Mesendoderm (in vitro differentiated cells): ENCODE measurements around the gene PLPPR1.

Experiments used
- DNase-seq: peaks from one replicate; pipeline ENCODE4 v3.0.0; 2013
- H2AK5ac ChIP-seq: 2 replicates; pipeline ENCODE4 v1.6.1; 2013; ENCODE audit warnings: low read length, inconsistent platforms
- H2BK120ac ChIP-seq: 2 replicates; pipeline ENCODE4 v1.6.1; 2013; ENCODE audit warnings: low read depth, mild to moderate bottlenecking, low read length, moderate library complexity, mixed read lengths
- H2BK15ac ChIP-seq: replicated peaks from 2 replicates; pipeline ENCODE4 v1.6.1; 2013; ENCODE audit warnings: low read depth, mild to moderate bottlenecking, moderate library complexity
- H2BK5ac ChIP-seq: 2 replicates; pipeline ENCODE4 v1.6.1; 2013; ENCODE audit warnings: low read length, inconsistent platforms
- H3K18ac ChIP-seq: 2 replicates; pipeline ENCODE4 v1.6.1; 2013; ENCODE audit warnings: mild to moderate bottlenecking, low read length, mixed read lengths
- H3K23ac ChIP-seq: one replicate; pipeline ENCODE4 v1.6.1; 2013; ENCODE audit warnings: low read length
- H3K27ac ChIP-seq: 2 replicates; pipeline ENCODE4 v1.5.1; 2013; ENCODE audit warnings: low read depth, mild to moderate bottlenecking, inconsistent platforms, low read length, moderate library complexity
- H3K27me3 ChIP-seq: 2 replicates; pipeline ENCODE4 v1.6.1; 2013; ENCODE audit warnings: low read length, control low read depth, mild to moderate bottlenecking, inconsistent platforms; ENCODE audit not compliant: insufficient read depth, poor library complexity
- H3K36me3 ChIP-seq: 2 replicates; pipeline ENCODE4 v1.6.1; 2013; ENCODE audit warnings: low read length, inconsistent platforms; ENCODE audit not compliant: control insufficient read depth, insufficient read depth
- H3K4ac ChIP-seq: one replicate; pipeline ENCODE4 v1.6.1; 2013; ENCODE audit warnings: low read depth, mild to moderate bottlenecking, low read length, moderate library complexity
- H3K4me1 ChIP-seq: 2 replicates; pipeline ENCODE4 v1.6.1; 2013; ENCODE audit warnings: low read depth, low read length, inconsistent platforms; ENCODE audit not compliant: control insufficient read depth
- H3K4me2 ChIP-seq: 2 replicates; pipeline ENCODE4 v1.6.1; 2013; ENCODE audit warnings: low read length
- H3K4me3 ChIP-seq: 2 replicates; pipeline ENCODE4 v1.5.1; 2013; ENCODE audit warnings: mild to moderate bottlenecking, low read length
- H3K56ac ChIP-seq: one replicate; pipeline ENCODE4 v1.6.1; 2013; ENCODE audit warnings: low read length
- H3K79me1 ChIP-seq: 2 replicates; pipeline ENCODE4 v1.6.1; 2013; ENCODE audit warnings: low read length, inconsistent platforms
- H3K79me2 ChIP-seq: 2 replicates; pipeline ENCODE4 v1.6.1; 2013; ENCODE audit warnings: mild to moderate bottlenecking, low read length; ENCODE audit not compliant: control insufficient read depth, insufficient read depth
- H3K9ac ChIP-seq: 2 replicates; pipeline ENCODE4 v1.6.1; 2013; ENCODE audit warnings: low read length, inconsistent platforms
- H4K5ac ChIP-seq: one replicate; pipeline ENCODE4 v1.6.1; 2013; ENCODE audit warnings: low read length
- H4K8ac ChIP-seq: one replicate; pipeline ENCODE4 v1.6.1; 2013; ENCODE audit warnings: low read depth, mild to moderate bottlenecking, control low read depth, low read length, moderate library complexity
- WGBS: extraction: QIAGEN DNeasy Blood & Tissue Kit; methylation state at CpG from one replicate; pipeline ENCODE4 v1.1.7; 2013; ENCODE audit warnings: low lambda C conversion rate, missing lambda C conversion rate; ENCODE audit not compliant: insufficient coverage; ENCODE audit errors: extremely low coverage; 5-methylcytosine and 5-hydroxymethylcytosine counted together

The PLPPR1 gene

DNA sequence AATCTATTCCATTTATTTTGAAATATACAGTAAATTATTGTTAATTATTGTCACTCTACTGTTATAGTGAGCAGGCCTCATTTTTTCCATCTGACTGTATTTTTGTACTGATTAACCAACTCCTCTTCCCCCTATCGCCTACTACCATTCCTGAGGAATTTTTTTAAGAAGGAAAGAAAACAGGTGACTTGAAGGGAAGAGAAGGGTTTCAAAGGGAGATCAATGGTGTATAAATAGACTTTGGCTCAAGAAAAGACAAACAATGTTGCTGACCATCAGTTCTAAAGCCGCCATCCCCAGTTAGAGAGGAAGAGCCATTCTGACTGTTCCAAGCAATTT is 286.6 kb downstream of the PLPPR1 start:
- no peak overlapping the region for H2BK15ac ChIP-seq
- H2AK5ac ChIP-seq = no peak overlapping the region
- H3K4me1 ChIP-seq = no peaks in the 10 kb centered on the region
- H3K23ac ChIP-seq = no peak overlapping the region
- H2BK120ac ChIP-seq = no peak overlapping the region
- no peak overlapping the region for H4K5ac ChIP-seq
- no peak overlapping the region for H3K56ac ChIP-seq
- H3K4me3 ChIP-seq = no peak overlapping the region
- H2BK5ac ChIP-seq = no peak overlapping the region
- H4K8ac ChIP-seq = no peak overlapping the region
- no peaks in the 10 kb centered on the region for H3K79me1 ChIP-seq
- no peak for DNase-seq
- H3K79me2 ChIP-seq = no peaks in the 10 kb centered on the region
- H3K18ac ChIP-seq = no peak overlapping the region
- H3K27me3 ChIP-seq = no peaks in the 10 kb centered on the region
- H3K9ac ChIP-seq = no peak overlapping the region
- no peak overlapping the region for H3K4ac ChIP-seq
- H3K36me3 ChIP-seq = no peaks in the 10 kb centered on the region
- no peak overlapping the region for H3K4me2 ChIP-seq
- no CpG with 5 or more reads among the region's 2 CpGs for WGBS
- no peak overlapping the region for H3K27ac ChIP-seq

GRCh38 chr9:101317735-101318134 is 289.2 kb downstream of the PLPPR1 start:
- H2BK120ac ChIP-seq = no peak overlapping the region
- no peaks in the 10 kb centered on the region for H3K79me1 ChIP-seq
- H3K4me3 ChIP-seq = no peak overlapping the region
- H3K4ac ChIP-seq = no peak overlapping the region
- no peak overlapping the region for H4K8ac ChIP-seq
- no peak overlapping the region for H3K56ac ChIP-seq
- H3K27me3 ChIP-seq = no peaks in the 10 kb centered on the region
- H2BK5ac ChIP-seq = no peak overlapping the region
- H3K36me3 ChIP-seq = no peaks in the 10 kb centered on the region
- no peaks in the 10 kb centered on the region for H3K79me2 ChIP-seq
- no peak overlapping the region for H2AK5ac ChIP-seq
- no peak overlapping the region for H3K23ac ChIP-seq
- H3K4me1 ChIP-seq = no peaks in the 10 kb centered on the region
- no peak overlapping the region for H3K9ac ChIP-seq
- H3K27ac ChIP-seq = no peak overlapping the region
- no peak overlapping the region for H3K18ac ChIP-seq
- no peak for DNase-seq
- H4K5ac ChIP-seq = no peak overlapping the region
- H2BK15ac ChIP-seq = no peak overlapping the region
- H3K4me2 ChIP-seq = no peak overlapping the region

DNA sequence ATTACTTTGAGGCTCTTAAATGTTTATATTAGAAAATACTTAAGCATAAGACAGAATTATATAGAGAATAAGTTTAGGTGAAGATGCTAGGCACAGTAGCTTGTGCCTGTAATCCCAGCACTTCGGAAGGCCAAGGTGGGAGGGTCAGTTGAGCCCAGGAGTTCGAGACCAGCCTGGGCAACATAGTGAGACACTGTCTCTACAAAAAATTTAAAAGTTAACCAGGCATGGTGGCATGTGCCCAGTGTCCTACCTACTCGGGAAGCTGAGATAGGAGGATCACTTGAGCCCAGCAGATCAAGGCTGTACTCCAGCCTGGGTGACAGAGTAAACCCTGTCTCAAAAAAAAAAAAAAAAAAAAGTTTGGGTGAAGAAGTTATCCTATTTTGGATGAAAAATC is 294.6 kb downstream of the PLPPR1 start:
- H3K4me2 ChIP-seq = no peak overlapping the region

DNA sequence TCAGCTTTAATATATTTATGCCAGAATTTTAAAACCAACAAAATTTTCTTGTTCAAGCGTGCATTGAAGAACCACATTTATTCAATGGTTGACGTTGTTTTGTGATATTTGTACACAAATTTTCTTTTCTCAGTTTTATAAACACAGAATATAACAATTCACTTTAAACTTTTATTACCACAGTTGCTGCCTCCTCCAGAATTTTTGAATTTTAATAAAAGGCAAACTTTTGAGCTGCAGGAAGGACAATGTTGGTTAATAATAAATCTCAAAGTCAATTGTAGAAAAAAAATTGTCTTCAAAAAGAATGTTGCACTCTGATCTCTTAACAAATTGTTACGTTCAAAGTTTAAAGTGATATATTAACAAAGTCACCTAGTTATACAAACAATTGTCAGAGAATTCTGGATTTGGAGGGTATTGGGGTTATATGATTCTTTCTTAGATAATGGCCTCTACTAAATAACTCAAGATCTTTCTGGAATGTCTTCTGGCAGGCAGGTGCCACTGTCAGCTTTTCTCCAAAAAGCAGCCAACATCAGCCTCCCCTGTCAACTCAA is 295.8 kb downstream of the PLPPR1 start:
- Histone ChIP-seq H2BK15ac (no peak overlapping the region), H3K27ac (no peak overlapping the region), H3K9ac (no peak overlapping the region), H2BK5ac (no peak overlapping the region), H3K56ac (no peak overlapping the region), H3K23ac (no peak overlapping the region), H2BK120ac (no peak overlapping the region), H3K4me1 (no peaks in the 10 kb centered on the region), H2AK5ac (no peak overlapping the region), H3K4me2 (no peak overlapping the region), H3K4me3 (no peak overlapping the region), H3K27me3 (no peaks in the 10 kb centered on the region), H4K5ac (no peak overlapping the region), H3K18ac (no peak overlapping the region), H4K8ac (no peak overlapping the region), H3K36me3 (no peaks in the 10 kb centered on the region), H3K79me1 (no peaks in the 10 kb centered on the region), H3K4ac (no peak overlapping the region), H3K79me2 (no peaks in the 10 kb centered on the region)
- WGBS = no CpG with 5 or more reads among the region's 3 CpGs
- no peak for DNase-seq

More for the DNA sequence above, 294.6 kb downstream of the PLPPR1 start:
- Histone ChIP-seq H3K18ac (no peak overlapping the region), H4K5ac (no peak overlapping the region), H2BK120ac (no peak overlapping the region), H2BK15ac (no peak overlapping the region), H3K79me1 (no peaks in the 10 kb centered on the region), H2BK5ac (no peak overlapping the region), H3K23ac (no peak overlapping the region), H3K36me3 (no peaks in the 10 kb centered on the region), H2AK5ac (no peak overlapping the region), H3K56ac (no peak overlapping the region), H3K27me3 (no peaks in the 10 kb centered on the region), H4K8ac (no peak overlapping the region), H3K27ac (no peak overlapping the region), H3K4me3 (no peak overlapping the region), H3K4ac (no peak overlapping the region), H3K4me1 (no peaks in the 10 kb centered on the region), H3K79me2 (no peaks in the 10 kb centered on the region), H3K9ac (no peak overlapping the region)
- no peak for DNase-seq
- WGBS = no CpG with 5 or more reads among the region's 3 CpGs

DNA sequence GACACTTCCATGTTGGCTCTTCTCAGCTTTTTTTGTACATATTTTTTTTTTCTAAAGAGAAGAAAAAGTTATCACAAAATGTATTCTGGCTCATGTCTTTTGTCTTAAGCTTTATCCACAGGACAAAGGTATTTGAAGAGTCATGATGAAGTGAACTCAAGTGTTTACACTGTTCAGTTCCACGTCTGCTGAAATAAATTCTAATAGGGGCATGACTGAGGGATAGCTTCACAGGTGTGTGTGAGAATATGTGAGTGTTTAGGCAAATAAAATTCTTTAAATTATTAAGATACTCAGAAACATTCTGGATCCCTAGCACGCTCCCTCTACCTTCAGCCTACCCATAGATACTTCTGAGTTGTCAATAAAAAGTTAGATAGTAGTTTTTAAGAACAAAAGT is 296.5 kb downstream of the PLPPR1 start:
- H3K27me3 ChIP-seq = no peaks in the 10 kb centered on the region
- no peak overlapping the region for H3K4me2 ChIP-seq
- no peak overlapping the region for H3K9ac ChIP-seq
- H3K36me3 ChIP-seq = no peaks in the 10 kb centered on the region
- H3K4me3 ChIP-seq = no peak overlapping the region
- H3K4ac ChIP-seq = no peak overlapping the region
- no peaks in the 10 kb centered on the region for H3K79me2 ChIP-seq
- H3K23ac ChIP-seq = no peak overlapping the region
- no peak overlapping the region for H2BK5ac ChIP-seq
- no peak overlapping the region for H4K8ac ChIP-seq
- H3K4me1 ChIP-seq = no peaks in the 10 kb centered on the region
- no peaks in the 10 kb centered on the region for H3K79me1 ChIP-seq
- no peak overlapping the region for H2BK15ac ChIP-seq
- H2BK120ac ChIP-seq = no peak overlapping the region
- H3K56ac ChIP-seq = no peak overlapping the region
- no peak overlapping the region for H4K5ac ChIP-seq
- no peak overlapping the region for H3K18ac ChIP-seq
- H3K27ac ChIP-seq = no peak overlapping the region
- no CpG with 5 or more reads among the region's 2 CpGs for WGBS
- H2AK5ac ChIP-seq = no peak overlapping the region
- no peak for DNase-seq

- Histone ChIP-seq H3K56ac (no peak overlapping the region), H2AK5ac (no peak overlapping the region), H3K79me1 (no peaks in the 10 kb centered on the region), H2BK120ac (no peak overlapping the region), H3K36me3 (no peaks in the 10 kb centered on the region), H3K27ac (no peak overlapping the region), H3K18ac (no peak overlapping the region), H3K4me3 (no peak overlapping the region), H3K9ac (no peak overlapping the region), H2BK15ac (no peak overlapping the region), H2BK5ac (no peak overlapping the region), H4K5ac (no peak overlapping the region), H3K4me2 (no peak overlapping the region), H4K8ac (no peak overlapping the region), H3K4me1 (no peaks in the 10 kb centered on the region), H3K27me3 (no peaks in the 10 kb centered on the region), H3K79me2 (no peaks in the 10 kb centered on the region), H3K4ac (no peak overlapping the region), H3K23ac (no peak overlapping the region)
- WGBS = no CpG with 5 or more reads among the region's 1 CpG
- DNase-seq = no peak
Measured at GRCh38 chr9:101326035-101326434, 297.5 kb downstream of the PLPPR1 start.
